ENCODE data around the gene RBBP8NL.

DNA sequence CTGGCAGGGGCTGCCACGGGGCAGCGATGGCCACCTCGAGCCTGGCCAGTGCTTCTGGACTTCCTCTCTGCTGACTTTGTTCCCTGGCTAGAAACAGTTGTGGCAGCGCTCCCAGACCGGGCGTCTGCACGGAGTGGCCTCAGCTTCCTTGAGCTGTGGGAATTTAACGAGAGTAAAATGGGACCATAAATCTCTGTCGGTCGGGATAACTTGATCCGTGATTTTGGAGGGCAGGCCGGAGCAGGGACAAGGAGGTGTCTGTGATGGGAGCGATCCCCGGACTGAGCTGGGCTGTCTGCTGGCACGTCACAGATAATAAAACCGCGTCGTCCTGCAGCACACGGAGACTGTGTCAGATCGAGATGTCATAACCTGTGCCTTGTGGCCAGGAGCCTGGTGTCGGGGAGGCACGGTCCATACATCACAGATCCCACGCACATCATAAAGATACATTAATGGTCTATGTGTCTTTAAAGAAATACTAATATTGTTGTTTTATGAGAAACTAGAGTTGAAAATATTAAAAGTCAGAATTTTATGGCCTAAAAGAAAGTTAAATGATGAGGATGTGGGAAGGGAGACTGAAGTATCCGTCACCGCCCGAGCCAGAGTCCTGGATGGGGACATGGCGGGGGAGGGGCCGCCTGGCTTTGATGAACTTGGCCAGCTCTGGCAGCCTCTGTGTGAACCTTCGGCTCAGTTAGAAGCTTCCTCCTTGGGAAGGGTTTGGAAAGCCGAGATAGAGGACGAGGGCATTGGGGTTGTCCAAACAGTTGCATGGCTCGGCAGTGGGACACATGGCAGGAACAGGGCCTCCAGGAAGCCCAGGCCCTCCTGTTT lies 6.5 kb upstream of the RBBP8NL start:
- TF ChIP-seq POLR2A (IDR thresholded peaks at IDR 0.05), result no peak
- TF ChIP-seq, protein P1, sequence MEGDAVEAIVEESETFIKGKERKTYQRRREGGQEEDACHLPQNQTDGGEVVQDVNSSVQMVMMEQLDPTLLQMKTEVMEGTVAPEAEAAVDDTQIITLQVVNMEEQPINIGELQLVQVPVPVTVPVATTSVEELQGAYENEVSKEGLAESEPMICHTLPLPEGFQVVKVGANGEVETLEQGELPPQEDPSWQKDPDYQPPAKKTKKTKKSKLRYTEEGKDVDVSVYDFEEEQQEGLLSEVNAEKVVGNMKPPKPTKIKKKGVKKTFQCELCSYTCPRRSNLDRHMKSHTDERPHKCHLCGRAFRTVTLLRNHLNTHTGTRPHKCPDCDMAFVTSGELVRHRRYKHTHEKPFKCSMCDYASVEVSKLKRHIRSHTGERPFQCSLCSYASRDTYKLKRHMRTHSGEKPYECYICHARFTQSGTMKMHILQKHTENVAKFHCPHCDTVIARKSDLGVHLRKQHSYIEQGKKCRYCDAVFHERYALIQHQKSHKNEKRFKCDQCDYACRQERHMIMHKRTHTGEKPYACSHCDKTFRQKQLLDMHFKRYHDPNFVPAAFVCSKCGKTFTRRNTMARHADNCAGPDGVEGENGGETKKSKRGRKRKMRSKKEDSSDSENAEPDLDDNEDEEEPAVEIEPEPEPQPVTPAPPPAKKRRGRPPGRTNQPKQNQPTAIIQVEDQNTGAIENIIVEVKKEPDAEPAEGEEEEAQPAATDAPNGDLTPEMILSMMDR (IDR thresholded peaks at IDR 0.05), result no peak
